Left renal cortex interstitium (tissue), 4 donors: ENCODE data around the gene SLCO4A1. TPM values are rescaled to one million over a fixed set of nuclear protein-coding genes. Genes with fewer than 3 reads are reported as not detected.

ENCODE experiments used
- DNase-seq, 4 donors: peaks; one replicate each; pipeline ENCODE4 v3.0.0-alpha.2; 2013; ENCODE audit warnings: low read depth in 4 of 4, low spot score in 2 of 4, missing footprints in 1 of 4
- polyA plus RNA-seq, 4 donors: library from polyadenylated mRNA; unstranded; fragments of 120-200 nt; gene quantifications; one replicate each; pipeline ENCODE4 v1.2.1, GENCODE V29; 2013; ENCODE audit not compliant: insufficient read length in 4 of 4

SLCO4A1 gene
- polyA plus RNA-seq, 4 donors = 1.8 to 9.1 (median 3.4) TPM

GRCh38 chr20:62648318-62648995 lies 6.2 kb downstream of the SLCO4A1 start:
- no peak for DNase-seq

GRCh38 chr20:62649140-62649539 lies 6.8 kb downstream of the SLCO4A1 start:
- no peak for DNase-seq

GRCh38 chr20:62650551-62651284 lies 8.4 kb downstream of the SLCO4A1 start:
- DNase-seq = no peak

GRCh38 chr20:62651285-62652021 lies 9.2 kb downstream of the SLCO4A1 start:
- DNase-seq = no peak

- peak; percentile 71 to 86 (median 80) for DNase-seq
These were observed 10.0 kb downstream of the SLCO4A1 start for GRCh38 chr20:62652041-62652893.

DNA sequence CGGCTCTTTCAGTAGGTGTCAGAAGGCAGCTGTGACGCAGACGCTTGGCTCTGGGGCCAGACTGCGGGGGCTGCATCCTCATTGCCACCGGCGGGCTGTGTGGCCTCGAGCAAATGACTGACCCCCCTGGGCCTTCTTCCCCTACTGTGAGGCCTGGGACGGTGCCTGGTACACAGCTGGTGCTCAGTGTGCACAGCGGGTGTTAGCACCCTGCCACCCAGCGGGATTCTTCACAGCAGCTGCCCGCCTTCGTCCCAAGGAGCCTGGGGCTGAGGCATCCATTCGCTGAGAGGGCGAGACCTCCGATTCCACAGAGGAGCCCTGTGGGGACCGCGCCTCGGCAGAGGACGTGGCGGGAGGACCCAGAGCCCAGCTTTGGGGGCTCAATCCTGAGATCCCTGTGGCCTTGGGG lies 10.6 kb downstream of the SLCO4A1 start:
- no peak for DNase-seq

DNA sequence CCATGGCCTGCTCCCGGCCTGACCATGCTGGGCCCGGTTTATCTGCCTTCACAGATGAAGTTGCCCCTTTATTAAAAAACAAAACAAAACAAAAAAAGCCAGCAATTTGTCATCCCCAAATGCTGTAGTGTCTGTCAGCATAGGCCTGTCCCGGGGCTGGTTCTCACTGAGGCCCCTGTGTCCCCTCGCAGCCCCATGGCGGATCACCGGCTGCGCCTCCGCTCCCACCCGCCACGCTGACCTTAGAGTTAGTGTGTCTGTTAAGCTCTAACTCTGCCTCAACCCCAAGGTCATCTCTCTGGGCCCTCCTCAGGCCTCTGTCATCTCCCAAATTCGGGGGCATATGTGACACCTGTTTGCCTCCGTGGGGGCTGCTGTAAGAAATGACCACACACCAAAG lies 11.1 kb downstream of the SLCO4A1 start:
- no peak for DNase-seq

DNA sequence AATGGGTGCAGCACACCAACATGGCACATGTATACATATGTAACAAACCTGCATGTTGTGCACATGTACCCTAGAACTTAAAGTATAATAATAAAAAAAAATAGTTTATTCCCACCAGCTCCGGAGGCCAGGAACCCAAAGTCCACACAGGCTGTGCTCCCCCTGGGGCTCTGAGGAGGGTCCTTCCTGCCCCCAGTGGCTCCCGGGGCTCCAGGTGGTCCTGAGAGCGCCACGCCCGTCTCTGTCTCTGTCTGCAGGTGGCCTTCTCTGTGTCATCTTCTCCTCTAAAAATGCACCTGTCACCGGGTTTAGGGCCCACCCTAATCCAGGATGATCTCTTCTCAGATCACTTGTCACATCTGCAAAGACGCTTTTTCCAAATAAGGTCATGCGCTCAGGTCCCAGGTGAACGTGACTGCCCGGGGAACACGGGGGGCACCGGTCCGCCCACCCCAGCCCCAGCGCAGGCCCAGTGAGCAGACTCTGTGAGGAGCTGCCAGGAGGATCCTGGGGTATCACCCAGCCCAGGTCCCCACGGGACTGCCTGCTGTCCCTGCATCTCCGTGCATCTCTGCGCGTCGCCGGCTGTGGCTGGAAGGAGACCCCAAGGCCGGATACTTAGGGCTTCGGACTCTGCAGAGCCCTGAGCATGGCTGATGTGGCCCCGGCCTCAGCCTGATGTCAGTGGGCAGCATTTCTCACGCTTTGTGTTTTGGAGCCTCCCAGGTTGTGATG lies 11.8 kb downstream of the SLCO4A1 start:
- DNase-seq = no peak

DNA sequence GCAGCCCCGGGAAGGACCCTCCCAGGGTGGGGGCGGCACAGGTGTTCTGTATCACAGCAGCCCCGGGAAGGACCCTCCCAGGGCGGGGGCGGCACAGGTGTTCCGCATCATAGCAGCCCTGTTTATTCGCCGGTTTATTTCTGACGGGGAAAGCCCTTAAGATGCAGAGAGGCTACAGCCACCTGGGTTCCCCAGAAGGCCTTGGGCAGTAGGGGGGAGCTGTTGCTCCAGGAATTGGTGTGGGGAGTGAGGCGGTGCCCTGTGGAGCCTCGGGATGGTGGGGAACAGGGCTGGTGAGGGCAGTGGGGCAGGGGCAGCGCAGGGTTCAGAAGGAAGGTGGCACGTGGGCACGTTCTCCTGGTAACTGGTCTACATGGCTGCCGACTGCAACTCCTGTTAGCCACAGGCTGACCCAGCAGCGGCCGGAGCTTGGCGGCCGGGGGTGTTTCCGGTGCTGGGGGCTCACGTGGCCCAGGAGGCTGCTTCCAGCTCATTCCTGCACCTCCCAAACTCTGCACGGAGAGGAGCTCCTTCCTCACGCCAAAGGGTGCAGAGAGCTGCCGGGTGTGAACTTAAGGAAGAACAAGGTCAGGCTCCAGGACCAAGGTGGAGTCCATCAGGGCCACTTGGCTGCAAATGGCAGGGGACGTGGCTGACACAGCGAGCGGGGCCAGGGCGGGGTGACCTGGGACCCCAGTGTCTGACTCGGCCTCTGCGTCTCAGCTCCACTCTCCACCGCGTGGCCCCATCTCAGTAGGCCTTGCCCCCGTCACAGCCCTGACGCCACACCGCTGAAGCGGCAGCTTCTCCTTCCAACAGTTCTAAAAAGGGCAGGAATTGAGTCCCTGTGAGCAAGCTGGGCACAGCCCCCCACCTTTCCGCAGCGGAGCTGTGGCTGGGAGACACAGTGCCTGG lies 13.2 kb downstream of the SLCO4A1 start:
- DNase-seq = no peak

DNA sequence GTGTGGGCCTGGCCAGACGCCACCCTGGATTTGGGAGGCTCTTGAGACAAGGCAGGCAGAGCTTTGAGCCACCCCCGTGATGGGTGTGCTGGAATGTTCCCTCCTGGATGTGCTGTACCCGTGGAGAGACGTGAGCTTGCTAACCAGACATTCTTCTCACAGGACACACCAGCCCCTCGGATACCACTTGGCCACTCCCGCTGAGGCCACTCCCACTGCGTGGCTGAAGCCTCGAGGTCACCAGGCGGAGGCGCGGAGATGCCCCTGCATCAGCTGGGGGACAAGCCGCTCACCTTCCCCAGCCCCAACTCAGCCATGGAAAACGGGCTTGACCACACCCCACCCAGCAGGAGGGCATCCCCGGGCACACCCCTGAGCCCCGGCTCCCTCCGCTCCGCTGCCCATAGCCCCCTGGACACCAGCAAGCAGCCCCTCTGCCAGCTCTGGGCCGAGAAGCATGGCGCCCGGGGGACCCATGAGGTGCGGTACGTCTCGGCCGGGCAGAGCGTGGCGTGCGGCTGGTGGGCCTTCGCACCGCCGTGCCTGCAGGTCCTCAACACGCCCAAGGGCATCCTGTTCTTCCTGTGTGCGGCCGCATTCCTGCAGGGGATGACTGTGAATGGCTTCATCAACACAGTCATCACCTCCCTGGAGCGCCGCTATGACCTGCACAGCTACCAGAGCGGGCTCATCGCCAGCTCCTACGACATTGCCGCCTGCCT lies 14.1 kb downstream of the SLCO4A1 start:
- no peak for DNase-seq

- no peak for DNase-seq
These were observed 14.8 kb downstream of the SLCO4A1 start for GRCh38 chr20:62656919-62657588.

GRCh38 chr20:62657589-62657942 lies 15.3 kb downstream of the SLCO4A1 start:
- DNase-seq = no peak

DNA sequence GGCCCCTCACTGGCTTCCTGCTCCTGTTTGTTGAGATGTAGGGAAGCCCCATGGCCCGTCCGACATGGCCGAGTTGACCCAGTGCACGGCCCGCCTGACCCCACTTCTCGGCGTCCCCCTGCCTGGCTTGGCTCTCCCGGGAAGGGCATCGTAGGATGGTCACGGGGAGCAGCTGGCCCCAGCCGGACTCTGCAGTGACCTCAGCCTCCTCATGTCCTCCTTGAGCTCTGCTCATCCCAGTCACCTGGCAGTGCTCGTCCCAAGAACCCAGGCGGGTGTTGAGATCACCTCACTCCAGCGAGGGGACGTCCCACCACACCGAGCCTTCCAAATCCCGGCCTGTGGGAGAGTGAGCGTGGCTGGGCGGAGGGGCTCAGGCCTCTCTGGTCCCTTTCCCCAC lies 15.7 kb downstream of the SLCO4A1 start:
- no peak for DNase-seq

- DNase-seq = no peak
These were observed 16.4 kb downstream of the SLCO4A1 start for GRCh38 chr20:62658593-62659178.

GRCh38 chr20:62659488-62660239 lies 17.4 kb downstream of the SLCO4A1 start:
- DNase-seq = no peak

- no peak for DNase-seq
These were observed 17.9 kb downstream of the SLCO4A1 start for GRCh38 chr20:62660240-62660615.

GRCh38 chr20:62660768-62661167 lies 18.5 kb downstream of the SLCO4A1 start:
- DNase-seq = no peak
